Psoas muscle (tissue), 8 donors: ENCODE data around the gene IQGAP2. TPM values are rescaled to one million over a fixed set of nuclear protein-coding genes. Genes with fewer than 3 reads are reported as not detected.

Source experiments
- ATAC-seq, 4 donors: fragments of 200-7000 bp; cut with Tn5 transposase; one replicate each; pipeline ENCODE4 v1.9.1; 2020; ENCODE audit warnings: moderate library complexity in 3 of 4, mild to moderate bottlenecking in 2 of 4
- DNase-seq, 2 donors: peaks; one replicate each; pipeline ENCODE4 v3.0.0-alpha.2; 2020
- H3K27ac ChIP-seq: fragments of 200-600 bp; one replicate; pipeline ENCODE4 v1.8.0; 2022
- H3K27me3 ChIP-seq, 3 donors: fragments of 200-600 bp in 1 of 3; one replicate each; pipeline versions ENCODE4 v1.6.1 to v1.8.0; 2013 to 2022; ENCODE audit warnings: low read length in 2 of 3, mild to moderate bottlenecking in 2 of 3, moderate library complexity in 1 of 3; ENCODE audit not compliant: insufficient read depth in 3 of 3
- H3K36me3 ChIP-seq, 2 donors: fragments of 200-600 bp in 1 of 2; one replicate each; pipeline versions ENCODE4 v1.6.1 to v1.8.0; 2013 to 2022; ENCODE audit warnings: low read depth in 1 of 2, mild to moderate bottlenecking in 1 of 2, moderate library complexity in 1 of 2; ENCODE audit not compliant: insufficient read depth in 1 of 2
- H3K4me1 ChIP-seq: fragments of 200-600 bp; one replicate; pipeline ENCODE4 v1.8.0; 2022
- H3K4me3 ChIP-seq: fragments of 200-600 bp; one replicate; pipeline ENCODE4 v1.8.0; 2022; ENCODE audit warnings: mild to moderate bottlenecking
- H3K9me3 ChIP-seq: fragments of 200-600 bp; one replicate; pipeline ENCODE4 v1.8.0; 2022
- WGBS, 3 donors: extraction: QIAGEN DNeasy Blood & Tissue Kit; methylation state at CpG; one replicate each; pipeline versions ENCODE4 v1.1.6 to v1.1.7; 2013; 5-methylcytosine and 5-hydroxymethylcytosine counted together
- intact Hi-C, 2 donors: fragments of 100-400 bp; cut with DNase I; formaldehyde crosslinking; loops; one replicate each; pipeline versions ENCODE4 v1.11.0 to v1.14.2; 2022
- polyA plus RNA-seq, 3 donors: library from polyadenylated mRNA; stranded (reverse); fragments of 200-250 nt; gene quantifications; one replicate each; pipeline ENCODE4 v1.2.3, GENCODE V29; 2013
- total RNA-seq, 4 donors: library from RNA; stranded (reverse); fragmentation: NEBNext Ultra II Directional in 2 of 4; extraction: Animal tissue kit (Norgen Biotek cat#: 25700) in 2 of 4; gene quantifications; one replicate each; pipeline versions ENCODE4 v1.2.1 to v1.2.4, GENCODE V29; 2021 to 2023
- TF ChIP-seq, protein P1 (sequence below): fragments of 200-600 bp; IDR thresholded peaks from one replicate; pipeline ENCODE4 v1.8.0; 2022; ENCODE audit warnings: antibody characterized with exemption
- donor health status: healthy with polysubstance abuse.
- donor health status: DM: no; HTN: no; CAD: no; lungs with moderate emphysema.
- donor health status: Bipolar disorder and iron deficiency.
- donor health status: healthy.
- donor health status: DM: yes; HTN: yes; CAD: no.
- donor health status: DM: no; HTN: no; CAD: no.
- donor health status: DM: no; HTN: no; CAD: no.
- donor health status: DM: yes; HTN: yes; CAD: no.

Gene IQGAP2
- total and polyA plus RNA-seq, 7 donors, result 0.52 to 4.3 (median 1.4) TPM

DNA sequence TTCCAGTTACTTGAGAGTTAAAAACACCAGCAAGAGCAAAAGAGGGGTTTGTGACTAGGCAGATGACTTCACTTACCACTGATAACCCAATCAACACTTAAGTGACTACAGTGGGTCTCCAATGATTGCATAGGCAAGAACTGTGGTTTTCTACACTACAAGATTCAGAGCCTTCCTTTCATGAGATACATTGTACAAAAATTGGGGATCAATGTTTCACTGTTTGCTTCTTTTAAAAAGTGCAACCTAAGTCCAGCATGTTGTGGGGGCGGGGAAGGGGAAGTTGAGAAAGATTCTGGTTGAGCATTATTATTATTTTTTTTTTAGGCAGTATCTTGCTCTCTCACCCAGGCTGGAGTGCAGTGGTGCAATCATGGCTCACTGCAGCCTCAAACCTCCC lies 3.6 kb downstream of the IQGAP2 start:
- DNase-seq (no peak), ATAC-seq (no peak)
- no peaks in the 10 kb centered on the region for H3K36me3 ChIP-seq
- no peak overlapping the region for H3K4me3 ChIP-seq
- intact Hi-C loops, result no loop called here
- TF ChIP-seq, protein P1, sequence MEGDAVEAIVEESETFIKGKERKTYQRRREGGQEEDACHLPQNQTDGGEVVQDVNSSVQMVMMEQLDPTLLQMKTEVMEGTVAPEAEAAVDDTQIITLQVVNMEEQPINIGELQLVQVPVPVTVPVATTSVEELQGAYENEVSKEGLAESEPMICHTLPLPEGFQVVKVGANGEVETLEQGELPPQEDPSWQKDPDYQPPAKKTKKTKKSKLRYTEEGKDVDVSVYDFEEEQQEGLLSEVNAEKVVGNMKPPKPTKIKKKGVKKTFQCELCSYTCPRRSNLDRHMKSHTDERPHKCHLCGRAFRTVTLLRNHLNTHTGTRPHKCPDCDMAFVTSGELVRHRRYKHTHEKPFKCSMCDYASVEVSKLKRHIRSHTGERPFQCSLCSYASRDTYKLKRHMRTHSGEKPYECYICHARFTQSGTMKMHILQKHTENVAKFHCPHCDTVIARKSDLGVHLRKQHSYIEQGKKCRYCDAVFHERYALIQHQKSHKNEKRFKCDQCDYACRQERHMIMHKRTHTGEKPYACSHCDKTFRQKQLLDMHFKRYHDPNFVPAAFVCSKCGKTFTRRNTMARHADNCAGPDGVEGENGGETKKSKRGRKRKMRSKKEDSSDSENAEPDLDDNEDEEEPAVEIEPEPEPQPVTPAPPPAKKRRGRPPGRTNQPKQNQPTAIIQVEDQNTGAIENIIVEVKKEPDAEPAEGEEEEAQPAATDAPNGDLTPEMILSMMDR, result no peak
- WGBS, 3 donors, result 82 to 96% (median 88%) methylated on average over 1 of the region's 1 CpG
- no peaks in the 10 kb centered on the region for H3K4me1 ChIP-seq
- peaks cover 0 to 22% (median 2%) of the 10 kb centered on the region in 3 donors for H3K27me3 ChIP-seq
- H3K9me3 ChIP-seq, result no peaks in the 10 kb centered on the region
- H3K27ac ChIP-seq, result no peak overlapping the region

DNA sequence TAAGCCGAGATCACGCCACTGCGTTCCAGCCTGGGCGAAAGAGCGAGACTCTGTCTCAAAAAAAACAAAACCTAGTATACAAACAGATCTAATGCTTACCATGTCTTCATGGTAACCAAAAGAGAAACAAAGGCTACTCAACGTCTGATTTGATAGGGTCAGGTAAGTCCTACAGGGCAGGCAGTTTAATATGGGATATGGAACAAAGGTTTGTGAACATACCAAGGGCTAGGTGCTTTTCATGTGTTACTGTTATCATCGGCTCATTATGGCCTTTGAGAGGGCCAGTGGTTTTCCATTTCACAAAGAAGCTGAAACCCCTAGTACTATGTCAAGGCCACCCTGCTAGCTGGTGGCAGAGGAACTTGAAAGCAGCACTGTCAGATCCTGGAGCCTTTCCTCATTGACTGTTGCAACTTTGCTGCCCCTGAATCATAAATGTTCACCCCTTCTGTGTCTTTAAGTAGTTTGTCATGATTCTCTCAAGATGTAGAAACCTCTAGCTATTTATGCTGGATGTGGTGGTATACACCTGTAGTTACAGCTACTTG lies 5.1 kb downstream of the IQGAP2 start:
- Histone ChIP-seq H3K4me1 (no peaks in the 10 kb centered on the region), H3K27ac (no peak overlapping the region), H3K4me3 (no peak overlapping the region), H3K9me3 (no peaks in the 10 kb centered on the region), H3K36me3 (no peaks in the 10 kb centered on the region), H3K27me3 (peaks cover 0 to 13% (median under 1%) of the 10 kb centered on the region in 3 donors)
- 91 to 93% (median 92%) methylated on average over 7 of the region's 7 CpGs for WGBS, 3 donors
- intact Hi-C loops, result no loop called here
- TF ChIP-seq, protein P1, result no peak
- DNase-seq (no peak), ATAC-seq (no peak)

DNA sequence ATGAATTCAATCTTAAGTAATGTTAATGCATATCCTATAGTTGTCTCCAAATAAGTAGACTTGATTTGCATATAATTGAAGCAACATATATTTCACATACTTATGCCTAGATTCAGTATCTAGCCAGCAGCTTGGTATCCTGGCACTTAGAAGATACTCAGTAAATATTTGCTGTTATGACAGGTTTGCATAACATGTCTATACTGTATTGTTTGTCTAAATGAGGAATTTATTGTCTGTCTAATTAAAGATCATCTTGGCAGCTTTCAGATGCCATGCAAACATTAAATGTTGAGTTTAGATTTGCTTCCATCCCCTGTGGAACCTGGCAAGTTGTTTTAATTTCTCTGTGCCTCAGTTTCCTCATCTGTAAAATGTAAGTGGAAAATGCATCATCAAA lies 9.4 kb downstream of the IQGAP2 start:
- intact Hi-C loops, result no loop called here
- Histone ChIP-seq H3K4me3 (no peak overlapping the region), H3K9me3 (no peaks in the 10 kb centered on the region), H3K27me3 (no peaks in the 10 kb centered on the region), H3K36me3 (no peaks in the 10 kb centered on the region), H3K27ac (no peak overlapping the region), H3K4me1 (no peaks in the 10 kb centered on the region)
- ATAC-seq (no peak), DNase-seq (no peak)
- TF ChIP-seq, protein P1, result no peak

DNA sequence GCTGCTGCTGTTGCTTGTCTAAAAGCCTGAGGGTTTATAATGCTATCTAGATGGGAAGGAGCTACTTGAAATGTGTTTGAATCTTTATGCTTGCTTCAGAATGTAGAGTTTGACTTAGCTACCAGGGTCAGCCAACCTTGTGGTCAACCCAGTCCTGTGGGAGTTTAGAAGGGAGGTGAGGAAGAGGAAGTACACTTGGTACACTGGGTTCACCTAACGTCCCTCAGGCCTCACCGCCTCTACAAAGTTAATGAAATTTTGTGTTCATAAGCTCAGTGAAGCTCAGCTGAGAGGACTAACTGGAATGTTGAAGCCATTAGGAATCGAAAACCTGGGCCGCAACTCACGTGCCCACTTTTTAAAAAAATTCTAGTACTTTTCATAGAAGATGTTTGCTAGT lies 10.7 kb downstream of the IQGAP2 start:
- intact Hi-C loops, result no loop called here
- ATAC-seq (no peak), DNase-seq (no peak)
- Histone ChIP-seq H3K27ac (no peak overlapping the region), H3K4me1 (no peaks in the 10 kb centered on the region), H3K9me3 (no peaks in the 10 kb centered on the region), H3K36me3 (no peaks in the 10 kb centered on the region), H3K4me3 (no peak overlapping the region), H3K27me3 (no peaks in the 10 kb centered on the region)
- TF ChIP-seq, protein P1, result no peak
- WGBS, 3 donors, result 90 to 93% (median 92%) methylated on average over 5 of the region's 5 CpGs

DNA sequence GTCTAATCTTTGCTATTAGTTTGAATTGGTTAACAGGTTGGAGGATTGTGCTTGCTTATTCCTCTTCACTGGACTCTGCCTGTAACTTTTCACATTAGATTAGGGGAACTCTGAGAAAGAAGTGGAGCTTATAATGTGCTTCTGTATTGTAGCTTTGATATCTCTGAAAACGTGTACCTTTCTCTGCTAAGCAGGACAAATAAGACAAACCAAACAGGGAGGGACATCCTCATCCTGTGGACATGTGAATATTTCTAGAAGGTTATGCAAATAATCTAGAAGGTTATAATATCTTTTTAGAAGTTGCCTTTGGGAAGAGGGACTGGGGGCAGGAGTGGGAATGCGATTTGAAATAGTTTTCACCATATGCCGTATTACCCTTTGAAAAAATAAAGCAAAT lies 11.7 kb downstream of the IQGAP2 start:
- Histone ChIP-seq H3K9me3 (no peaks in the 10 kb centered on the region), H3K4me3 (no peak overlapping the region), H3K27ac (no peak overlapping the region), H3K36me3 (no peaks in the 10 kb centered on the region), H3K27me3 (no peaks in the 10 kb centered on the region), H3K4me1 (no peaks in the 10 kb centered on the region)
- DNase-seq (no peak), ATAC-seq (no peak)
- WGBS, 3 donors, result 64 to 84% (median 76%) methylated on average over 3 of the region's 3 CpGs
- intact Hi-C loops, result no loop called here
- TF ChIP-seq, protein P1, result no peak
